Activated naive CD4-positive, alpha-beta T cell treated with anti-CD3 and anti-CD28 coated beads, Interleukin-2, amount 50 U/mL, for 24 hours (primary cell): ENCODE results near the gene ABCG1.

Experiments
- H3K27ac Mint-ChIP-seq: one replicate; pipeline ENCODE4 v1.8.0; 2021; ENCODE audit warnings: mild to moderate bottlenecking, mixed read lengths
- H3K27me3 Mint-ChIP-seq: one replicate; pipeline ENCODE4 v1.8.0; 2021; ENCODE audit warnings: mixed read lengths
- H3K36me3 Mint-ChIP-seq: one replicate; pipeline ENCODE4 v1.8.0; 2021; ENCODE audit warnings: mixed read lengths
- H3K4me1 Mint-ChIP-seq: one replicate; pipeline ENCODE4 v1.8.0; 2021; ENCODE audit warnings: mixed read lengths
- H3K4me3 Mint-ChIP-seq: one replicate; pipeline ENCODE4 v1.8.0; 2021; ENCODE audit warnings: mild to moderate bottlenecking, mixed read lengths
- H3K9me3 Mint-ChIP-seq: one replicate; pipeline ENCODE4 v1.8.0; 2021; ENCODE audit warnings: mixed read lengths

Gene ABCG1

DNA sequence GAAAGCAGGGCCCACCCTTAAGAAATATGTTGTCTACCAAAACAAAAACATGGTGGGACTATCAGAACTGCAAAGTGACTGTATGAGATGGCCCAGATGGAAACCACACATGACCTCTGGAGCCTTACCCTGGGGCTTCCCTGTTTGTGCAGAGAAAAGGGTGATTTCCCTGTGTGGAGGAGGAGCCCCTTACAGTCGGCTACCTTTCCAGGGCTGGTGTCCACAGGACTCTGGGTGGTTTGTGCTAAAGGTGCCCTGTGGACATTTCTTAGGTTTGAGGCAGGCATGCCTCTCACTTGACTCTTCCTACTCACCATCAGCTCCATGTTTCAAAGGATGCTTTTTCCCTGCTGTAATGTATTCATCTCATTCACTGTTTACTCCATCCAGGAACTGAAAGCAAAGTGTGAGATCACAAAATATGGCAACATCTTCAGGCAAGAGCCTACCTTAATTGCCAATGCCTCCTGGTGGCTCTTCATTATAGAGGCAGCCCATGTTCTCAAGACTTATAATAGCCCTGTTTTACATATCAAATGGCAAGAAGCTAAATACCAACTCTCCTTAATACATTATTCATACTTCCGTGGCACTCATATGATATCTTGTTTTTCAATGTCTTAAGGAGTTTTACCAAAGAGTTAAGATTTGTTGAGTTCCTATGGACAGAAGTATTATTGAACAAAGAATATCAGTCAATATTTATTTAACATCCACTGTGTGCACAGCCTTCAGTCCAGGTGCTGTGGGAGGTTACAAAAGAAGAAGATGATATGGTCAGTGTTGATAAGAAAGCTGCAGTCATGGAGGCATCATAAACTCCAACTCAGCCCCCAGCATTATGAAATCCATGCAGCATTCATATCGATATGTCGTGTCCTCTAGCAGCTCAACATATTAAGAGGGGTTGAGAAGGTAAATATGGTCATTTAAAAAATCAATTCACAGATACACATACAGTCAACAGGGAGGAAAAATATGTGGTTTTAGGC is 111.7 kb downstream of the ABCG1 start:
- Mint-ChIP-seq H3K4me1 (no peaks in the 10 kb centered on the region), H3K4me3 (no peak overlapping the region), H3K9me3 (peaks cover 14% of the 10 kb centered on the region), H3K27ac (no peak overlapping the region), H3K36me3 (peaks cover 7% of the 10 kb centered on the region), H3K27me3 (no peaks in the 10 kb centered on the region)

DNA sequence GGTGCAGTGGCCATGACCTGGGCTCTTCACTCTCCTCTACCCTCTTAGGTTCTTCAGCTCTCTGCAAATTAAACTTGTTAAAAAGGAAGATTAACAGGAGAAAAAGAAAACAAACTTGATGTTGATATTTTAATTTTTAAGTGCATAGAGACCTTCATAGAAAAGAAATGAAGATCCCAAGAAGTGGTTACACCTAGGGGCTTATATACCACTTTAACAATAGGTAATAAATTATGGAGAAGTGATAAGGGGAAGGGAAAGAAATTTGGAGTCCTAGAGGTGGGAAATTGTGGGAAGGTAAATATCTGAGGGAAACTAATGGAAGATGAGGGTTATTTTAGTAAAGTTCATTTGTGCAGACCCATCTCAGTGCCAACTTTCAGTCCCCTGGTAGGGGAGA is 112.7 kb downstream of the ABCG1 start:
- no peaks in the 10 kb centered on the region for H3K4me1 Mint-ChIP-seq
- no peaks in the 10 kb centered on the region for H3K27me3 Mint-ChIP-seq
- H3K36me3 Mint-ChIP-seq, result peaks cover 7% of the 10 kb centered on the region
- no peak overlapping the region for H3K4me3 Mint-ChIP-seq
- no peak overlapping the region for H3K27ac Mint-ChIP-seq
- peaks cover 14% of the 10 kb centered on the region for H3K9me3 Mint-ChIP-seq

DNA sequence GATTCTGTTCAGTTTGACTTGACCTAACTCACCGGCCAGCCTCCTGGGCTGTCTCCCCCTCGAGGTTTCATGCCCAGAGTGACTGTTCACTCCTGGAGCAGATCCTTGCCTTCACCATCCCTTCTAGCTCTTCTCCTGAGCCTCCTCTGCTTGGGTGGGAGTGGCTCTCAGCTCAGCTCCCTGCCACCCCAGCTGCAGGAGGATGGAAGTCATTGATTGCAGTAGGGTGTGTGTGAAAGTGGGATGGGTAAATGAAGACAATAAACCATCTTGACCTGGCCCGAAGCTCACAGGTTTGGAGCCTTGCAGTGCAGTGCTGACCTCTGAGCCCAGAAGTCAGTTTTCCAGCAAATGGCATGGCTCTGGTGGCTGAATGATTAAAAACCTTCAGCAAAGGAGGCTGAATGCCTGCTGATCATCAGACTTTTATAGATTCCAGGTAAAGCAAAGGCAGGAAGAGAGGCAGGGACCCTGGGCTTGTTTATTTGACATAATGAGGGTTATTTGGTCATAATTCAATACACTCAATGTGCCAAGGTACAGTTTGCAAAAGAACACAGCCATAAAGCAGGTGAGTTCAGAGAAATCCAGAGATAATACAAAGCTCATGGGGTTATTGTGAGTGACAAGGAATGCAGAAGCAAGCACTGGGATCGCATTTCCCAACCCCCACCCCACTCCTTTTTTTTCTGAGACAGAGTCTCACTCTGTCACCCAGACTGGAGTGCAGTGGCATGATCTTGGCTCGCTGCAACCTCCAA is 113.8 kb downstream of the ABCG1 start:
- Mint-ChIP-seq H3K4me3 (no peak overlapping the region), H3K27me3 (no peaks in the 10 kb centered on the region), H3K9me3 (peaks cover 14% of the 10 kb centered on the region), H3K4me1 (peaks cover 6% of the 10 kb centered on the region), H3K27ac (no peak overlapping the region), H3K36me3 (peaks cover 7% of the 10 kb centered on the region)

DNA sequence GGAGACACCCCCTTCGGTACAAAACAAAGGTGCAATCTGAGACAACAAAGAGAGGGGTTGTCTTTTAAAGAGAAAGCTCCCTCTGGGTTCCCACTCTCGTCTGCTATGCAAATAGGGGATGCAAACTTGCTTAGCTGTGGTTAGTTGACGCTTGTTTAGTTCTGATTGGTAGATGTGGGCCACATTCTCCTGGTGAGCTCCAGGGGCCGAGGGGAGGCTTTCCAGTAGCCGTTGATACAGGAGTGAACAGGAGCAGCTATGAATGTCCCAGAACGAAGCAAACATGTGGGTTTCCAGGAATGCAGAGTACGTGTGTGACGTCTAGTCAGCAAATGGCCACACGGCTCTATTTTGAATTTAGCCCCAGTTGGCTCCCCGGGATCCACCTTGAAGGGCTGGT is 117.1 kb downstream of the ABCG1 start:
- Mint-ChIP-seq H3K27ac (no peak overlapping the region), H3K9me3 (peaks cover 9% of the 10 kb centered on the region), H3K4me1 (peaks cover 12% of the 10 kb centered on the region), H3K27me3 (no peaks in the 10 kb centered on the region), H3K36me3 (peaks cover 5% of the 10 kb centered on the region), H3K4me3 (no peak overlapping the region)

DNA sequence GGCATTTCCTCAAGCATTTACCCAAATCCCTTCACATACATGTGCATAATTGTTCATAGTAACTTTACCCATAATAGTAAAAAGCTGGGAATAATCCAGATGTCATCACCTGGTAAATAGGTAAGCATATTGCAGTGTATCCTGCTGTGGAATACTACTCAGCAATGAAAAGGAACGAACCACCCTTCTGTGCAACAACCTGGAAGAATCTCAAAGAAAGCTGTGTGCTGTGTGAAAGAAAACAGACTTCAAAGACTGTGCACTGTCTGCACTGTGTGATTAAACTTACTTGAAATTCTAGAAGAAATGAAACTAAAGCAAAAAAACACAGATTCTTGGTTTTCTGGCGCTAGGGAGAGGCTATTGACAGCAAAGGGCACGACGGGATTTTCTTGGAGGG is 118.3 kb downstream of the ABCG1 start:
- Mint-ChIP-seq H3K27ac (no peak overlapping the region), H3K36me3 (no peaks in the 10 kb centered on the region), H3K4me1 (peaks cover 12% of the 10 kb centered on the region), H3K4me3 (peak overlapping the region; percentile 34), H3K9me3 (peaks cover under 1% of the 10 kb centered on the region), H3K27me3 (no peaks in the 10 kb centered on the region)

DNA sequence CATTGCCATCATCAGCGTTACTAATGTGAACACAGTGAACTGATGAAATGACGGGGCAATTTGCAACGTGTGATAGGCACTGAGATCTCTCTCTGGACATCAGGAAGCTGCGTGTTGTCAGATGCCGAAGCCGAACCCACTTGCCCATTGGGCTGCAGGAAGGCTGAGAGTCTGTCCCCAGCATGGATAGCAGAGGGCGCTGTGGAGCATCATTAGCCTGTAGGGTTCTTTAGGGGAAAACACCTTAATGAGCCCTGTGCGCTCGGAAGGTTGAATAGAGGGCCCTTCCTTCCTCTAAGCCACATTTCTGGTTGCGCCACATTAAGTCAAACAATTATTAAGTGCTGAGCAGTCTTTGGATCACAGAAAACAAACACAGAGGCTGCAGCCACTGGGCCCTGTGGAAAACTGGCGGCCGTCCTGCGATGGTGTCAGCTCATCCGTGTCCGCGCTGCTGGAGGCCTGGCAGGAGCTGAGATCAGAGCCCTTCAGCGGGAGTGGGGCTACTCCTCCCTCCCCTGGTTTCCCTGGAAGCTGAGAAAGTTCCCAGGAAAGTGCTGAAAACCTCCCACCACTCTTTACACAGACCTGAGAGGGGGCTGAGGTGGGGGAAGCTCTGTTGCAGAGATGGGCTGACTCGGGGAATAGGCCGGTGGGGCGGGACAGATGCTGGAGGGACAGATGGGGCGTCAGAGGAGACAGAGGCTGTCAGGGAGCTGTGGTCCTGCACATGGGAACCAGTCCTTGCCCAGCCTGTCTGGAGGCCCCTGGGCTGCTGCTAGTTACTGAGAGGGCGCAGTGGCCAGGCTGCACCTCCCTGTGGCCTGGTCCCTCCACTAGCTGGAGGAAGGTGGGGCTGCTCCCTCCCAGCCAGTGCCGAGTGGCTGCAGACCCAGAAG is 119.1 kb downstream of the ABCG1 start:
- Mint-ChIP-seq H3K27ac (peak overlapping the region; percentile 19), H3K36me3 (no peaks in the 10 kb centered on the region), H3K27me3 (no peaks in the 10 kb centered on the region), H3K4me3 (peak overlapping the region; percentile 34), H3K9me3 (no peaks in the 10 kb centered on the region), H3K4me1 (peaks cover 12% of the 10 kb centered on the region)

DNA sequence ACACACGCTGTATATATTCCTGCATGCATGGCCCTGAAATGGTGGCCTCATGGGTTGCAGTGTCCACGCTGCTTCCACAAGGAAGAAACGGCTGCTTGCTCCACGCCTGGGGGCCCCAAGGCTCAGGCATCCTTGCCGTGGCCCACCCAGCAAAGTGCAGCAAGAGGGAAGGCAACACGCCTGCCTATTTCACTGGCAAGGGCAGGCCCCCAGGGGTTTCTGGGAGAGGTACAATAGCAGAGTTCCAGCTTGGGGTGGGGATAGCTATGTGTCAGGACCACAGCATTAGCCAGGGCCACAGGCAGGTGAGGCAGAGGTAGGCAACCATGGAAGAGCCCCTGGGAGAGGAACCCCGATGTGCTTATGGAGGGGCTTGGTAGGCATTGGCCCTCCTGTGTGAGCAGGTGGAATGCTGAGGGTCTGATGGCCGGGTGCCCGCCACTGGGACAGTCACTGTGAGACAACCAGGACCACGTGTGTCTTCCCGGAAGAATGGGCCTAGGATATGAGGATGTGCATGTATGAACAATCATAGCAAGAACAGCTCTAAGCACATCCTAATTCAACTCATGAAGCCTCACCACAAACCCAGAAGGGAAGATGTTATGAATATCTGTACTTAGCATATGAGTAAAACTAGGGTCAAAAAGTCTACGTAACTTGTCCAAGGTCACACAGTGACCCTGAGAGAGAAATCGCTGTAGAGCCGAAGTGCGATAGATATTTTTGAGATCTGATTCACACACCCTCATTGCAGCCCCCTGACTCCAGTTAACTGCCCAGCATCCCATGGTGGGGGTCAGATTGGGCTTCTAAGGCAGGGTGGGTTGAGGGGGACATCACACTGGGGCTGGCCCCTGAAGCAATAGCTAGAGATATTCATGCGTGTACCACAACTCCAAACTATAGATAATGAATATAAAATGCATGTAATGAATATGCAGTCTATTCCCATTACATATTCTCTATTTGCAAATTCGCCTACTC is 120.1 kb downstream of the ABCG1 start:
- no peak overlapping the region for H3K4me3 Mint-ChIP-seq
- H3K27ac Mint-ChIP-seq, result no peak overlapping the region
- no peaks in the 10 kb centered on the region for H3K9me3 Mint-ChIP-seq
- H3K36me3 Mint-ChIP-seq, result no peaks in the 10 kb centered on the region
- H3K4me1 Mint-ChIP-seq, result peaks cover 12% of the 10 kb centered on the region
- H3K27me3 Mint-ChIP-seq, result no peaks in the 10 kb centered on the region

DNA sequence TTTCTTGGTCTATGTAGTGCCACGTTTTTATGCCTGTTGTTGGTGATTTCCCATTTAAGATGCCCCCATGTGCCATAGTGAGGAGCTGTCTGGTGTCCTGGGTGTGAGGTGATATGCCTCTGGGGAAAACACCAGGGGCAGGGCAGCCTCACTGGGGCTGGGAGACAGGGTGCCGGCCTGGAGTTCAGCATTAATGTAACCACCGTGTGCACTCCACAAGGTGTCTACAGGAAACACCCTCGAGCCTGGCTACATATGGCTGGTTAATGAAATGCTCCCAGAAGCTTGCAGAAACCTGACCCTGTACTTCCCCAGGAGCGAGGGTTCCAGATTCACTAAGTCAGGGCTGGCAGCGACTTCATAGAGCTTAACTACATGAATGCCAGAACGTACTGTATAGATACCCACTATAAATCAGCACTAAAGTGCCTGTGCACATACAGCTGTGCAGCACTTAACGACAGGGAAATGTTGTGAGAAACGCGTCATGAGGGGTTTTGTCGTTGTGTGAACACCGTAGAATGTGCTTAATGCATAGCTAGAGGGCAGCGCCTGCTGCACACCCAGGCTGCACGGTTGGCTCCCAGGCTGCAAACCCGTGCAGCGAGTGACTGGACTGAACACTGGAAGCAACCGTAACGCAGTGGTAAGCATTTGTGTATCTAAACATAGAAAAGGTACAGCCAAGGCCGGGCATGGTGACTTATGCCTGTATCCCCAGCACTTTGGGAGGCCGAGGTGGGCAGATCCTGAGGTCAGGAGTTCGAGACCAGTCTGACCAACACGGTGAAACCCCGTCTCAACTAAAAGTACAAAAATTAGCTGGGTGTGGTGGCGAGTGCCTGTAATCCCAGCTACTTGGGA is 121.5 kb downstream of the ABCG1 start:
- Mint-ChIP-seq H3K4me1 (peaks cover 12% of the 10 kb centered on the region), H3K27ac (no peak overlapping the region), H3K36me3 (no peaks in the 10 kb centered on the region), H3K4me3 (no peak overlapping the region), H3K9me3 (no peaks in the 10 kb centered on the region), H3K27me3 (no peaks in the 10 kb centered on the region)

DNA sequence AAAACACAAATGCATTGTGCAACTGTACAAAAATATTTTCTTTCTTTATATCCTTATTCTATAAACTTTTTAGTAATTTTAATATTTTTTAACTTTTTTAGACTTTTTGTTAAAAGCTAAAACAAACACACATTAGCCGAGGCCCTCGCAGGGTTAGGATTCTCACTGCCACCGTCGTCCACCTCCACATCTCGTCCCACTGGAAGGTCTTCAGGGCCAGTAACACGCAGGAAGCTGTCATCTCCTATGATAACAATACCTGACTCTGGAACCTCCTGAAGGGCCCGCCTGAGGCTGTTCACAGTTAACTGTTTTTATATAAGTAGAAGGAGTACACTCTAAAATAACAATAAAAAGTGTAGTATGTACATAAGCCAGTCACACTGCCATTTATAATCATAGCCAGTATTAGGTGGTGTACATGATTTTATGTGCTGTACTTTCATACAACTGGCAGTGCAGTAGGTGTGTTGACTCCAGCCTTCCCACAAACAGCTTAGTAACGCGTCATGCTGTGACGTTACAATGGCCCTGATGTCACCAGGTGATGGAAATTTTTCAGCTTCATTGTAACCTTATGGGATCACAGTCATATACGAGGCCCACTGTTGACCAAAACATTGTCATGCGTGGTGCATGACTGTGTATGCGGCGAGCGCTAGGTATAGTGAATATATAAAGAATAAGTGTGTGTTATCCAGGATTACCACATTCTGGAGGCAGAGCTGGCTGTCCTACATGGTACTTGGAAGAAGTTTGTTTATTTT is 123.0 kb downstream of the ABCG1 start:
- Mint-ChIP-seq H3K4me1 (peaks cover 12% of the 10 kb centered on the region), H3K36me3 (no peaks in the 10 kb centered on the region), H3K4me3 (no peak overlapping the region), H3K9me3 (no peaks in the 10 kb centered on the region), H3K27ac (no peak overlapping the region), H3K27me3 (no peaks in the 10 kb centered on the region)

DNA sequence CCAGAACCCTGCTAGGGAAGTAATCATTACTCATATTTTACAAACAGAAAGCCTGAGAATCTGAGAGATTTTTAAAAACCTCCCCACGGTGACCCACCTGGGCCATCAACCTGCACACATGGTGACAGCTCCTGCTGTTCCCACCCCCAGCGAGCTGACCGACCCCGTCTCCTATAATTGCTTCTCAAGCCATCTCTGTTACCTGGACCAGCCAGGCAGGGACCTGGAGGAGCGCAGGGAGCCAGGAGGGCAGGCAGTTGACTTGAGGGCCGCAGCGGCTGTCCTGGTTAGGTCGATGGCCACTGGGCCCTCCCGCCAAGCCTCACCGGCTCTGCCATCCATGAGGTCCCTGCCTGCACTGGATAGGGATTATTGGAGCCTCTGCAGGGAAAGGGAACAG is 124.2 kb downstream of the ABCG1 start:
- Mint-ChIP-seq H3K36me3 (no peaks in the 10 kb centered on the region), H3K9me3 (no peaks in the 10 kb centered on the region), H3K4me1 (peaks cover 2% of the 10 kb centered on the region), H3K27me3 (no peaks in the 10 kb centered on the region), H3K27ac (no peak overlapping the region), H3K4me3 (no peak overlapping the region)

DNA sequence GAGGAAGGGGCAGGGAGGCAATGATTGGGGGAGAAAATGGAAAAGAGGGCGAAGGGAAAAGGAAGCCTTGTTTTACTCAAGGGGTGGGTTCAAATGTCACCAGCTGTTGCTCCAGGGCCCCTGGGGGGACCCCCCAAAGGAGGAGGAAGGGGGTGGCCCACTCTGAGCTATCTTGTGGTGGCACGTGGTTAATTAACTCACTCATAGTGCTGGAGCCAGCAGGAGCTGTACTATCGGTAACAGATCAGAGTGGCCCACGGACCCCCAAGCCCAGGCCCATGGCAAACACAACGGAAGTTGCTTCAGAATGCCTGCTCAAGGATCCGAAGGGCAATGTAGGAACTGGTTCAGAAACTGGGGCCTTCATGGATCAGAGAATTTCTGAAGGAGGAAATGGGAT is 124.6 kb downstream of the ABCG1 start:
- H3K27me3 Mint-ChIP-seq, result no peaks in the 10 kb centered on the region
- no peaks in the 10 kb centered on the region for H3K36me3 Mint-ChIP-seq
- H3K4me1 Mint-ChIP-seq, result no peaks in the 10 kb centered on the region
- no peaks in the 10 kb centered on the region for H3K9me3 Mint-ChIP-seq
- H3K4me3 Mint-ChIP-seq, result no peak overlapping the region
- H3K27ac Mint-ChIP-seq, result no peak overlapping the region

DNA sequence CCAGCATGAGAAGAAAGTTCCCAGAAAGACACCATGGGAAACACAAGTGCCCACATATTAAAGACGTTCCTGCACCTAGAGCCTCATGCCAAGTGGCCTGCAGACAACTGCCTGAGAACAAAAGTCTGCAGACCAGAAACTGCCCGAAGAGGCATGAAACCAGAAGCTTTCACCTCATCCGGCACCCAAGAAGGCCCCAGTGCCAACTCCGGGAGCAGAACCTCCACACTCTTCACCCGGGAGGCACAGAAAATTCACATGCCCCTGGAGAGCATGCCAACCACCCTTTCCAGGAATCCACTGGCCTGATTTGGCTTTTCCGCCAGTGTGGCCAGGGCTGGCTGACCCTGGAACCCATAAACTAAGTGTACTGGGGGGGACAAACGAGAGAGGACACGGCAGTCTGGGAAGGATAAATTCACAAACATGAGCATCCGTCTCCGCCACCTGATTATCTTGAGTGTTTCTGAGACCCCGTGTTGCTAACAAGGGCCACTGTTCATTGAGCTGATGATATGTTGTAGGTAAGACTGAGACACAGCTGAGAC is 125.1 kb downstream of the ABCG1 start:
- Mint-ChIP-seq H3K36me3 (no peaks in the 10 kb centered on the region), H3K4me1 (no peaks in the 10 kb centered on the region), H3K9me3 (no peaks in the 10 kb centered on the region), H3K27ac (no peak overlapping the region), H3K4me3 (no peak overlapping the region), H3K27me3 (no peaks in the 10 kb centered on the region)

DNA sequence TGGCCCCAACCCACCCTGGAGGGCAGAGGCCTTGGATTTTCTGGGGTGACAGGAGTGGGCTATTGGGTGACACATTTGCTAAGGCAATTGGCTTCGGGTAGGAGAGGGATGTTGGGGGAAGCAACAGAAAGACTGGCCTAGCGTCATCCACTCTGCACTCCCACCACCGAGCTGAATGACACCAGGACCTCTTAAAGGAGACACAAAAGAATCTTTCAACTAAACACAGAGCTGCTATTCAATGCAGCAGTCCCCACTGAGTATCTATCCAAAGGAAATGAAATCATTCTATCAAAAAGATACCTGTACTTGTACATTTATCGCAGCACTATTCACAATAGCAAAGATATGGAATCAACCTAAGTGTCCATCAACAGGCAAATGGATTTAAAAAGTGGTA is 125.7 kb downstream of the ABCG1 start:
- Mint-ChIP-seq H3K4me3 (no peak overlapping the region), H3K9me3 (no peaks in the 10 kb centered on the region), H3K36me3 (no peaks in the 10 kb centered on the region), H3K27ac (no peak overlapping the region), H3K27me3 (no peaks in the 10 kb centered on the region), H3K4me1 (no peaks in the 10 kb centered on the region)
